Skeletal muscle satellite cell (primary cell): Measurements from ENCODE around the gene ASS1.
"Not testable (repeated sequence)": the region's sequence is repeated elsewhere in the genome, so short reads cannot be mapped to it uniquely, and the experiment has no call there.

ENCODE experiments used
- H3K27me3 ChIP-seq: 2 replicates; pipeline ENCODE4 v1.7.0; 2013; ENCODE audit warnings: low read length; ENCODE audit not compliant: control insufficient read depth, insufficient read depth
- H3K36me3 ChIP-seq: 2 replicates; pipeline ENCODE4 v1.7.0; 2013; ENCODE audit warnings: mild to moderate bottlenecking, control low read depth, low read length; ENCODE audit not compliant: insufficient read depth
- H3K4me1 ChIP-seq: 2 replicates; pipeline ENCODE4 v1.7.0; 2013; ENCODE audit warnings: low read length; ENCODE audit not compliant: control insufficient read depth, insufficient read depth
- H3K4me2 ChIP-seq: 2 replicates; pipeline ENCODE4 v1.7.0; 2013; ENCODE audit warnings: mild to moderate bottlenecking, low read length
- H3K4me3 ChIP-seq: 2 replicates; pipeline ENCODE4 v1.7.0; 2013; ENCODE audit warnings: low read length
- H3K9ac ChIP-seq: 2 replicates; pipeline ENCODE4 v1.7.0; 2013; ENCODE audit warnings: mild to moderate bottlenecking, low read depth, low read length, moderate library complexity
- H3K9me3 ChIP-seq: replicated peaks from 2 replicates; pipeline ENCODE4 v1.7.0; 2013; ENCODE audit warnings: mild to moderate bottlenecking, control low read depth, low read length

The ASS1 gene

GRCh38 chr9:130429831-130430230, 14.9 kb upstream of the ASS1 start:
- Histone ChIP-seq H3K4me3 (no peak overlapping the region), H3K9ac (no peak overlapping the region)

DNA sequence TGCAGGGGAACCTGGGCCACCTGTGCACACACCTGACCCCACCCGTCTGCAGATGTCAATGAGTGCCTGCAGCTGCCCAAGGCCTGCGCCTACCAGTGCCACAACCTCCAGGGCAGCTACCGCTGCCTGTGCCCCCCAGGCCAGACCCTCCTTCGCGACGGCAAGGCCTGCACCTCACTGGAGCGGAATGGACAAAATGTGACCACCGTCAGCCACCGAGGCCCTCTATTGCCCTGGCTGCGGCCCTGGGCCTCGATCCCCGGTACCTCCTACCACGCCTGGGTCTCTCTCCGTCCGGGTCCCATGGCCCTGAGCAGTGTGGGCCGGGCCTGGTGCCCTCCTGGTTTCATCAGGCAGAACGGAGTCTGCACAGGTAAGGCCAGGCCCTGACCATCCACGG, 14.5 kb upstream of the ASS1 start:
- H3K9ac ChIP-seq = no peak overlapping the region

More at GRCh38 chr9:130429831-130430230, 14.9 kb upstream of the ASS1 start:
- no peaks in the 10 kb centered on the region for H3K27me3 ChIP-seq
- no peaks in the 10 kb centered on the region for H3K36me3 ChIP-seq
- H3K4me2 ChIP-seq = no peak overlapping the region
- H3K9me3 ChIP-seq = peaks cover 4% of the 10 kb centered on the region
- peaks cover 21% of the 10 kb centered on the region for H3K4me1 ChIP-seq

GRCh38 chr9:130430734-130431535, 13.8 kb upstream of the ASS1 start:
- Histone ChIP-seq H3K36me3 (no peaks in the 10 kb centered on the region), H3K27me3 (no peaks in the 10 kb centered on the region), H3K9ac (no peak overlapping the region)

More for the DNA sequence above, 14.5 kb upstream of the ASS1 start:
- Histone ChIP-seq H3K27me3 (no peaks in the 10 kb centered on the region), H3K4me1 (peaks cover 21% of the 10 kb centered on the region), H3K36me3 (no peaks in the 10 kb centered on the region), H3K9me3 (peaks cover 4% of the 10 kb centered on the region), H3K4me2 (no peak overlapping the region), H3K4me3 (no peak overlapping the region)

GRCh38 chr9:130431536-130432303, 13.0 kb upstream of the ASS1 start:
- Histone ChIP-seq H3K36me3 (no peaks in the 10 kb centered on the region), H3K9me3 (peaks cover 4% of the 10 kb centered on the region), H3K4me1 (peaks cover 10% of the 10 kb centered on the region), H3K9ac (no peak overlapping the region), H3K4me2 (no peak overlapping the region), H3K27me3 (no peaks in the 10 kb centered on the region), H3K4me3 (no peak overlapping the region)

More at GRCh38 chr9:130430734-130431535, 13.8 kb upstream of the ASS1 start:
- Histone ChIP-seq H3K4me1 (peaks cover 18% of the 10 kb centered on the region), H3K9me3 (peaks cover 4% of the 10 kb centered on the region), H3K4me3 (no peak overlapping the region), H3K4me2 (no peak overlapping the region)

DNA sequence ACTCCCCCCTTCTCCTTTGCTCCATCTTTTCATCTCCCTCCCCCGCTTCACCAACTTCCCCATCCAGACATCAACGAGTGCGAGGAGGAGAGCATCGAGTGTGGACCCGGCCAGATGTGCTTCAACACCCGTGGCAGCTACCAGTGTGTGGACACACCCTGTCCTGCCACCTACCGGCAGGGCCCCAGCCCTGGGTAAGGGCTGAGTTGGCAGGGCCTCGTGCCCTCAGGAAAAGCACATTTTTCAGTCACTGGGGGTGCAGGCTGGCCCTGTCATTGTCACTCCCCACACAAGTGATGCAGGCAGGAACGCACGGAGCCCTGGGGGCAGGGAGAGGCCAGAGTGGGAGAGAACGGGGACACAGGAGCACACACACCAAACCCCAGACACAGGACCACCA, 12.4 kb upstream of the ASS1 start:
- H3K9ac ChIP-seq = no peak overlapping the region
- no peaks in the 10 kb centered on the region for H3K27me3 ChIP-seq

GRCh38 chr9:130432796-130433167, 12.0 kb upstream of the ASS1 start:
- Histone ChIP-seq H3K36me3 (no peaks in the 10 kb centered on the region), H3K9me3 (peaks cover 4% of the 10 kb centered on the region), H3K4me1 (no peaks in the 10 kb centered on the region), H3K4me2 (no peak overlapping the region), H3K27me3 (no peaks in the 10 kb centered on the region), H3K4me3 (no peak overlapping the region), H3K9ac (no peak overlapping the region)

More for the DNA sequence above, 12.4 kb upstream of the ASS1 start:
- H3K4me3 ChIP-seq = no peak overlapping the region
- peaks cover 4% of the 10 kb centered on the region for H3K9me3 ChIP-seq
- peaks cover 4% of the 10 kb centered on the region for H3K4me1 ChIP-seq
- no peak overlapping the region for H3K4me2 ChIP-seq
- no peaks in the 10 kb centered on the region for H3K36me3 ChIP-seq

- H3K4me3 ChIP-seq = no peak overlapping the region
- no peak overlapping the region for H3K9ac ChIP-seq
- no peak overlapping the region for H3K4me2 ChIP-seq
- peaks cover 4% of the 10 kb centered on the region for H3K9me3 ChIP-seq
- H3K4me1 ChIP-seq = no peaks in the 10 kb centered on the region
- no peaks in the 10 kb centered on the region for H3K36me3 ChIP-seq
- H3K27me3 ChIP-seq = no peaks in the 10 kb centered on the region
These were observed 11.4 kb upstream of the ASS1 start for GRCh38 chr9:130433168-130433946.

DNA sequence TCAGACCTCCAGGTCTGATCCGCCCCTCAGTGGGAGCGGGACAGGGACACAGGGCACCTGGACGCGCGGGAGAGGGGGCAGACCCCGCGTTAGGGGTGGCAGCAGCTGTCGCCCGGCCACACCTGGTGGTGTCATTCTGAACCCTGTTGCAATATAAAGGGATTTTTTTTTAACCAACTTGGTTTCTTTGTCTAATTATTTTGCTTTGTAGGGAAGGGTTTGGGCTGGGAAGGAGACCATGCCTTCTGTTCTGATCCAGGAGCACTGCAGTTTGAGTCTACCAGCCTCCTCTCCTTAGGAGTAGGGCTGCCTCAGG, 10.9 kb upstream of the ASS1 start:
- no peak overlapping the region for H3K4me2 ChIP-seq
- H3K27me3 ChIP-seq = no peaks in the 10 kb centered on the region
- H3K36me3 ChIP-seq = no peaks in the 10 kb centered on the region
- H3K9me3 ChIP-seq = peaks cover 4% of the 10 kb centered on the region
- H3K9ac ChIP-seq = no peak overlapping the region
- no peaks in the 10 kb centered on the region for H3K4me1 ChIP-seq
- H3K4me3 ChIP-seq = no peak overlapping the region

GRCh38 chr9:130434656-130435055, 10.1 kb upstream of the ASS1 start:
- not testable (repeated sequence) for H3K4me1 ChIP-seq, H3K4me3 ChIP-seq, H3K9me3 ChIP-seq, H3K27me3 ChIP-seq, H3K4me2 ChIP-seq, H3K36me3 ChIP-seq, H3K9ac ChIP-seq

DNA sequence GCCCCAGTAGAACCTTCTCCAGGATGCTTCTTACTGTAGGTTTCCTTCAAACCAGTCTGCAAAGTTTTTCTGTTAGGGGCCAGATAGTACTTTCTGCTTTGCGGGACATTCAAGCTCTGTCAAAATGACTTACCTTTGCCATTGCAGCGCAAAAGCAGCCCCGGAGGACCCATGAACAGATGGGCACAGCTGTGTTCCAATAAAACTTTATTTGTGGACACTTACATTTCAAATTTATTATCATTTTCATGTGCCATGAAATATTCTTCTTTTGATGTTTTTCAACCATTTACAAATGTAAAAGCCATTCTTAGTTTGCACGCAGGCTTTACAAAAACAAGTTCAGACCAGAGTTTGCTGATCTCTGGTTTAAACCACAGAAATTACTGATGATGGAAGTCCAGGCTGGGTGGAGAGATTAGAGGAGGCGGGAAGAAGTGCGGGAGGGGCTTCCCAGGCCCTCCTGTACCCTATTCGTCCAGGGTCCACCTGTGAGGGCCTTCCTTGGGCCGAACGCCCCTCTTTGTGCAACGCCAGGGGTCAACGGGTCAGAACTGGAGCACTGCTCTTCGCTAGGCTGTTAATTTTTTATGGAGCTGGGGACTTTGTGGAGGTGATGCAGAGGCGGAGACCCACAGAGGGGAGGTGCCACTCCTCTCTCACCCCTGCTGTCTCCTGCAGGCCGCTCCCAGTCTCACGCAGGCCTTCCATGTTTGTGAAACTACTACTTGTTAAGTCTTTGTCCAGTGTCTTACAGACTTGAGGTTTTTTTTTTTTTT, 7.6 kb upstream of the ASS1 start:
- Histone ChIP-seq H3K9me3 (peaks cover 7% of the 10 kb centered on the region), H3K9ac (no peak overlapping the region), H3K36me3 (no peaks in the 10 kb centered on the region), H3K4me1 (no peaks in the 10 kb centered on the region), H3K27me3 (no peaks in the 10 kb centered on the region), H3K4me2 (no peak overlapping the region), H3K4me3 (no peak overlapping the region)
